Fibroblast of villous mesenchyme (primary cell): ENCODE measurements around the gene STAMBPL1. TPM values are rescaled to one million over a fixed set of nuclear protein-coding genes. Genes with fewer than 3 reads are reported as not detected.

Experiments used
- DNase-seq: peaks from one replicate; pipeline ENCODE4 v3.0.0-alpha.2; 2010; ENCODE audit warnings: low read depth
- H3K4me3 ChIP-seq: 2 replicates; pipeline ENCODE4 v1.5.1; 2011; ENCODE audit warnings: low read depth, mild to moderate bottlenecking, low read length
- CTCF ChIP-seq: IDR thresholded peaks from 2 replicates; pipeline ENCODE4 v1.5.1; 2012; ENCODE audit warnings: low read depth, mild to moderate bottlenecking, low read length; ENCODE audit not compliant: insufficient read depth
- total RNA-seq: library from RNA; depleted of rRNA; stranded (reverse); fragments of >200 nt; gene quantifications from 2 replicates; pipeline ENCODE4 v1.2.3, GENCODE V29; 2012

The STAMBPL1 gene
- total RNA-seq, 1 donor: 98.9 TPM

GRCh38 chr10:88949912-88950837, 70.1 kb downstream of the STAMBPL1 start:
- TF ChIP-seq CTCF: no peak
- DNase-seq: no peak
- H3K4me3 ChIP-seq: peak overlapping the region; percentile 54

GRCh38 chr10:88952647-88953111, 72.6 kb downstream of the STAMBPL1 start, which contains the start of gene ACTA2:
Gene ACTA2, minus strand, starts transcription at chr10:88952773. Its CDS starts 3,843 bp downstream, at chr10:88948930.
- TF ChIP-seq CTCF: no peak
- peak; percentile 65 for DNase-seq
- H3K4me3 ChIP-seq: peak within 1 kb of the TSS; percentile 54

GRCh38 chr10:88953662-88954061, 73.6 kb downstream of the STAMBPL1 start:
- TF ChIP-seq CTCF: no peak
- H3K4me3 ChIP-seq: no peak overlapping the region
- DNase-seq: no peak

- no peak for TF ChIP-seq CTCF
- no peak overlapping the region for H3K4me3 ChIP-seq
- peak; percentile 51 for DNase-seq
Observed at GRCh38 chr10:88954458-88955083, 74.5 kb downstream of the STAMBPL1 start.

GRCh38 chr10:88957381-88957780, 77.3 kb downstream of the STAMBPL1 start:
- no peak for TF ChIP-seq CTCF
- no peak for DNase-seq
- no peak overlapping the region for H3K4me3 ChIP-seq

- H3K4me3 ChIP-seq: no peak overlapping the region
- no peak for TF ChIP-seq CTCF
- DNase-seq: no peak
Observed at GRCh38 chr10:88958721-88959120, 78.7 kb downstream of the STAMBPL1 start.
